GM10266 (cell line): ENCODE measurements around the gene RNF40.
"Not testable (repeated sequence)": the region's sequence is repeated elsewhere in the genome, so short reads cannot be mapped to it uniquely, and the experiment has no call there.

Source experiments
- DNase-seq: peaks from one replicate; pipeline ENCODE4 v3.0.0; 2012; ENCODE audit errors: extremely low spot score
- TF ChIP-seq, protein P1 (sequence below): IDR thresholded peaks from 2 replicates; pipeline ENCODE4 v1.5.1; 2012; ENCODE audit warnings: mild to moderate bottlenecking, low read depth; ENCODE audit not compliant: control insufficient read depth, insufficient read depth; ENCODE audit errors: missing control alignments

RNF40 gene

DNA sequence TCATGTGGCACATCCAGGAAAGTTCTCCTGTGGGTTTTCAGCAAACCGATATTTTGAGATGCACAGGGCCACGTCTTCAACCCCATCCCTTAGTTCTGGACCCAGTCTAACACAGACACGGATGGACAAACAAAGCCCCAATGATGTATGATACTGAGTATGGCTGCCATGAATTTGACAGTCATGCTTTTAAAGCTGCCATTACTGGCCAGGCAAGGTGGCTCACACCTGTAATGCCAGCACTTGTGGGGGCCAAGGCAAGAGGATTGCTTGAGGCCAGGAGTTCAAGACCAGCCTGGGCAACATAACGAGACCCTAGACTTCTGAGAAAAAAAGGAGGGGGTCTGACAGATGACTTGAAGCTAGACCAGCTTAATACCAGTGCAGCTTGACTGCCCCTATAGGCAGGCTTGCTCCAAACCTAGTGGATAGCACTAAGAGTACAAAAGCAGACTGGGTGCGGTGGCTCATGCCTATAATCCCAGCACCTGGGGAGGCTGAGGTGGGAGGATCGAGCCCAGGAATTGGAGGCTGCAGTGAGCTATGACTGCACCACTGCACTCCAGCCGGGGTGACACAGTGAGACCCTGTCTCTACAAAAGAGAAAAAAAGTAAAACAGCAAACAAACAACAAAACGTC, 35.7 kb downstream of the RNF40 start:
- TF ChIP-seq, protein P1, sequence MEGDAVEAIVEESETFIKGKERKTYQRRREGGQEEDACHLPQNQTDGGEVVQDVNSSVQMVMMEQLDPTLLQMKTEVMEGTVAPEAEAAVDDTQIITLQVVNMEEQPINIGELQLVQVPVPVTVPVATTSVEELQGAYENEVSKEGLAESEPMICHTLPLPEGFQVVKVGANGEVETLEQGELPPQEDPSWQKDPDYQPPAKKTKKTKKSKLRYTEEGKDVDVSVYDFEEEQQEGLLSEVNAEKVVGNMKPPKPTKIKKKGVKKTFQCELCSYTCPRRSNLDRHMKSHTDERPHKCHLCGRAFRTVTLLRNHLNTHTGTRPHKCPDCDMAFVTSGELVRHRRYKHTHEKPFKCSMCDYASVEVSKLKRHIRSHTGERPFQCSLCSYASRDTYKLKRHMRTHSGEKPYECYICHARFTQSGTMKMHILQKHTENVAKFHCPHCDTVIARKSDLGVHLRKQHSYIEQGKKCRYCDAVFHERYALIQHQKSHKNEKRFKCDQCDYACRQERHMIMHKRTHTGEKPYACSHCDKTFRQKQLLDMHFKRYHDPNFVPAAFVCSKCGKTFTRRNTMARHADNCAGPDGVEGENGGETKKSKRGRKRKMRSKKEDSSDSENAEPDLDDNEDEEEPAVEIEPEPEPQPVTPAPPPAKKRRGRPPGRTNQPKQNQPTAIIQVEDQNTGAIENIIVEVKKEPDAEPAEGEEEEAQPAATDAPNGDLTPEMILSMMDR: no peak
- no peak for DNase-seq

DNA sequence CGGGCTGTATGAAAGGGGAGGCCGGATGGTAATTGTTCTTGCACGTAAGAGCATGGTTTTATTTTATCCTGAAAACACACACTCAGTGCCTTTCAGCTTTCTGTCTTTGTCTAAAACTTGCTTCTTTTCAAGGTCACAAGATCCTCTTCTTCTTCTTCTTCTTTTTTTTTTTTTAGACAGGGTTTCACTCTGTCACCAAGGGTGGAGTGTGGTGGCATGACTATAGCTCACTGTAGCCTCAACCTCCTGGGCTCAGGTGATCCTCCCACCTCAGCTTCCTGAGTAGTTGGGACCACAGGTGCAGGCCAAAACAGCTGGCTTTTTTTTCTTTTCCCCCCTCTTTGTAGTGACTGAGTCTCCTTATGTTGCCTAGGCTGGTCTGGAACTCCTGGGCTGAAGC, 40.8 kb downstream of the RNF40 start:
- TF ChIP-seq, protein P1: no peak
- no peak for DNase-seq

DNA sequence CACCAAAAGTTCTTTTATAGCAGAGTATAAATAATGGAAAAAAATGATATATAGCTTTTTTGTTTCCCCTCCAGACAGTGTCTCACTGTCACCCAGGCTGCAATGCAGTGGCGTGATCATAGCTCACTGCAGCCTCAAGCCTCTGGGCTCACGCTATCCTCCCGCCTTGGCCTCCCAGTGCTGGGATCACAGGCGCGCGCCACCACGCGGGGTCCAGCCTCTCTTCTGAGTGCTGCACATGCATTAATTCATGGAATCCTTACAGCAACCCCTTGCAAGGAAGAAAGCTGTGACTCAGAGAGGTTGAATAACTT, 42.9 kb downstream of the RNF40 start:
- no peak for DNase-seq
- TF ChIP-seq, protein P1: no peak

DNA sequence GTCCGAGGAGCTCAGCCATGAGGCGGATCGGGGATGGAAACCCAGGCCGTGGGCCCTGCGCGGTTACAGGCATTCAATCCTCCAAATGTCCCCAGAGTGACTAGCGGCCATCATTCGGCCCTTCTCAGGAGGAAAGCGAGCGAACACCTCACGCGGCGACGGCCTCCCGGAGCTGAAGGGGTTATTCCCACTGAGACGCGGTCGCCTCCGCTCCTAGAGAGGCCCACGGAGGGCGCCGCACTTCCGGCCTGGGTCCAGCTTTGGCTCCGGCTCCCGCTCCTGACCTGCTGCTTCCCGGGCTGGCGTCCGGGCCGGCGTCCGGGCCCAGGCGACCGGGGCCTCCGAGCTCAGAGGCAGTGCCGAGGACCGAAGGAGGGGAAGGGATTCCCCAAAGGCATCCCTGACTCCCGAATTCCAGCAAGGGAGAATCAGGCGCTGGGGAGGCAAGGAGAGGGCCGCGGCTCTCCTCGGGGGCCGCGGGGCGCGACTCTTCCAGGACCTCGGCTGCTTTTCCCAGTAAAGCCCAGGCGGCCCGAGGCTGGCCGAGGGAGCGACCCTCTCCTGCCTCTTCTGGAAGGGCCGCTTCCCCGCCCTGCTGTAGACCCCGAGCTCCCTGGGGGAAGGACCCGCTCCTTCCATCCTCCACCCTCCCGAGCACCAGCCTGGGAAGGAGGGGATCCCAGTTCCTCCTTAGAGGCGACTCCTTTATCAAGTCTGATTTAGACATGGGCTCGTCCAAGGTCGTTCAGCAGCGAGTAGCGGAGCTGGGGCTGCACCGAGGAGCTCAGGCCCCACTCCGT, 43.4 kb downstream of the RNF40 start:
- DNase-seq: no peak
- TF ChIP-seq, protein P1: no peak

DNA sequence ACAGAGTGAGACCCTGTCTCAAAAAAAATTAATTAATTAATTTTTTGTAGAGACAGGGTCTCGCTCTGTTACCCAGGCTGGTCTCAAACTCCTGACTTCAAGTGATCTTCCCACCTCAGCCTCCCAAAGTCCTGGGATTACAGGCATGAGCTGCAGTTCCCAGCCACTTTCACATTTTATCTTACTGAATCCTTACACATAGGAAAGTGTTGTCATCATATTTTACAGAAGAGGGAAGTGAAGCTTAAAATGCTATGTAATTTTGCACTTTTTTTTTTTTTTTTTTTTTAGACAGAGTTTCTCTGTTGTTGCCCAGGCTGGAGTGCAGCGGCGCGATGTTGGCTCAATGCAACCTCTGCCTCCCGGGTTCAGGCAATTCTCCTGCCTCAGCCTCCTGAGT, 46.0 kb downstream of the RNF40 start:
- DNase-seq: no peak
- TF ChIP-seq, protein P1: no peak

DNA sequence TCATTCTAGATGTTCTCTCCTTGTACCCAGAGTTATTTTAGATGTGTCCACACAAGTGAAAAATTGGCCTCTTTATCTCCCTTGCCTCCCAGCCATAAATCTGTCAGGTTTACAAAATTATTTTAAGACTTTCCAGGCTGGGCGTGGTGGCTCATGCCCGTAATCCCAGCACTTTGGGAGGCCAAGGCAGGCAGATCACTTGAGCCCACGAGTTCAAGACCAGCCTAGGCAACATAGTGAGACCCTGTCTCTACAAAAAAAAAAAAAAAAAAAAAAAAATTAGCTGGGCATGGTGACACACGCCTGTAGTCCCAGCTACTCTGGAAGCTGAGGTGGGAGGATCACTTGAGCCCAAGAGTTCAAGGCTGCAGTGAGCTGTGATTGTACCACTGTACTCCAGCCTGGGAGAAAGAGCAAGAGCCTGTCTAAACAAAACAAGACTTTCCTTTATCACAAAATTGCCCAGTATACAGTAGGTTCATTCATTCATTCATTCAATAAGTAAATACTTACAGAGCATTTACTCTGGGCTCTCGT, 46.8 kb downstream of the RNF40 start:
- not testable (repeated sequence) for DNase-seq

DNA sequence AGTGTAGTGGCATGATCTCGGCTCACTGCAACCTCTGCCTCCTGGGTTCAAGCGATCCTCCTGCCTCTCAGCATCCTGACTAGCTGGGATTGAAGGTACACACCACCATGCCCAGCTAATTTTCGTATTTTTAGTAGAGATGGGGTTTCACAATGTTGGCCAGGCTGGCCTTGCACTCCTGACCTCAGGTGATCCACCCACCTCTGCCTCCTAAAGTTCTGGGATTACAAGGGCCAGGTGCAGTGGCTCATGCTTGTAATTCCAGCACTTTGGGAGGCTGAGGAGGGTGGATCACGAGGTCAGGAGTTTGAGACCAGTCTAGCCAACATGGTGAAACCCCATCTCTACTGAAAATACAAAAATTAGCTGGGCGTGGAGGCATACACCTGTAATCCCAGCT, 47.6 kb downstream of the RNF40 start:
- not testable (repeated sequence) for DNase-seq

DNA sequence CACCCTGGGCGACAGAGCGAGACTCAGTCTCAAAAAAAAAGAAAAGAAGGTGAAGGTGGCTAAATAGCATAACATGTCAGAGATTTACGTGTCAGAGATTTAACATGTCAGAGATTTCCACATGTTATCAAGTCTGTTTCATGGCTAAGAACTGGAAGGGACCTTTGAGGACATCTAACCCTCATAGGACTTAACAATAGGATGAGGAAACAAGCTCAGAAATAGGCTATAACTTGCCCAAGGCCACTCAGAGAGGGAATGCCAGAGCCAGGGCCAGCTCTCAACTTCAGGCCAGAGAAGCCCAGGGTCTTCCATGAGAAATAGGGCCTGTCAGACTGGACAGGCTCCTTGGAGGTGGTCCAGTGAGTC, 51.7 kb downstream of the RNF40 start:
- no peak for DNase-seq
- TF ChIP-seq, protein P1: no peak
